ENCODE measurements around the gene SMIM31. TPM values are rescaled to one million over a fixed set of nuclear protein-coding genes. Genes with fewer than 3 reads are reported as not detected.

Gene SMIM31
- total RNA-seq, 2 experiments from 2014 or later = not detected

DNA sequence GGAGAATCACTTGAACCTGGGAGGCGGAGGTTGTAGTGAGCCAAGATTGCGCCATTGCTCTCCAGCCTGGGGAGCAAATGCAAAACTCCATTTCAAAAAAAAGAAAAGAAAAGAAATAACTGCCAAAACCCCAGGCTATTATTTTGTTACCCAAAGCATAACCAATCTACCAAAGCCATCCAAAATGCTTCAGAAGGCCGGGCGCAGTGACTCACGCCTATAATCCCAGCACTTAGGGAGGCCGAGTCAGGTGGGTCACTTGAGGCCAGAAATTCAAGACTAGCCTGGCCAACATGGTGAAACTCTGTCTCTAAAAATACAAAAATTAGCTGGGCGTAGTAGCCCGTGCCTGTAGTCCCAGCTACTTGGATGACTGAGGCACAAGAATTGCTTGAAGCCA is 49.8 kb downstream of the SMIM31 start:
- no peak overlapping the region for H3K27ac Mint-ChIP-seq
- DNase-seq (no peak), ATAC-seq (ENCODE audit: low read depth) (no peak)
- peaks cover 5% of the 10 kb centered on the region for H3K27me3 Mint-ChIP-seq
- H3K36me3 Mint-ChIP-seq = no peaks in the 10 kb centered on the region
- no peak overlapping the region for H3K4me3 Mint-ChIP-seq
- H3K4me1 Mint-ChIP-seq = no peaks in the 10 kb centered on the region
- POLR2A ChIA-PET = no interaction called here
- H3K9me3 Mint-ChIP-seq = no peaks in the 10 kb centered on the region

DNA sequence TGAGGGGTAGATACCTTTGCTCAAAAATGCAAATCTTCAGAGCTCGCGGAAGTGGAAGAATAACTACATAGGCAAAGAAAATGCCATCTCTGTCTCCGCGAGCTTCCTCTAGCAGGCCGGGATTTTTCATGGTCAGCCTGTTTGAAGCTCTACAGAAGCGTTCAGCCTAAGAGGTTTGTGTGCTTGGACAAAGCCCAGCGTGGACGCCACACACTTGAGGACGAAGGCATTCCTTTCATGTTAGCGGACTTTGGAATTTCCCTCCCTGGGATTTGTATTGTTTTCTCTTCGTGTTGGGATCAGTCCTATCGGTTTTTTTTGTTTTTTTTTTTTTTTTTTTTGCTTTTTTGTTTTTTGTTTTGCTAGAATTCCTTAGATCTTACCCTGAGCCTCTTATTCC is 53.7 kb downstream of the SMIM31 start:
- H3K4me3 Mint-ChIP-seq = no peak overlapping the region
- no peaks in the 10 kb centered on the region for H3K9me3 Mint-ChIP-seq
- ATAC-seq (ENCODE audit: low read depth) (no peak), DNase-seq (no peak)
- H3K36me3 Mint-ChIP-seq = no peaks in the 10 kb centered on the region
- H3K27me3 Mint-ChIP-seq = peaks cover 8% of the 10 kb centered on the region
- POLR2A ChIA-PET = no interaction called here
- H3K27ac Mint-ChIP-seq = no peak overlapping the region
- H3K4me1 Mint-ChIP-seq = no peaks in the 10 kb centered on the region

DNA sequence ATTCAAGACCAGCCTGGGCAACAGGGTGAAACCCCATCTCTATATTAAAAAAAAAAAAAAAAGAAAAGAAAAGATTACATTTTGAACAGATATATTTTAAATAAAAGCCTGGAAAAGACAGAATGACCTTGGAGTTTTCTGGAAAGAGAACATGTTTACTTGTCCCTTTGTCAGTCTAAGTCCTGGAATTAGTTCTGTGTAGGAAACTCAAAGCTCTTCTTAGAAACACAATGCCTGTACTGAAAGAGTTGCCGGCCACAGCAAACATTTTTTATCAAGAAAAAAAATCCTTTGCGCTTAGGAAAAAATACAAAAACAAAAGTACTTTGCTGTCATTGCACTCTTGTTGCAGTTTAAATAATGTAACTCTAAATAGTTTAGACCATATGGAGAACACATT is 59.6 kb downstream of the SMIM31 start:
- DNase-seq (no peak), ATAC-seq (ENCODE audit: low read depth) (no peak)
- Mint-ChIP-seq H3K27me3 (peaks cover 7% of the 10 kb centered on the region), H3K27ac (no peak overlapping the region), H3K4me3 (no peak overlapping the region), H3K9me3 (no peaks in the 10 kb centered on the region), H3K4me1 (no peaks in the 10 kb centered on the region), H3K36me3 (no peaks in the 10 kb centered on the region)
- POLR2A ChIA-PET = no interaction called here

DNA sequence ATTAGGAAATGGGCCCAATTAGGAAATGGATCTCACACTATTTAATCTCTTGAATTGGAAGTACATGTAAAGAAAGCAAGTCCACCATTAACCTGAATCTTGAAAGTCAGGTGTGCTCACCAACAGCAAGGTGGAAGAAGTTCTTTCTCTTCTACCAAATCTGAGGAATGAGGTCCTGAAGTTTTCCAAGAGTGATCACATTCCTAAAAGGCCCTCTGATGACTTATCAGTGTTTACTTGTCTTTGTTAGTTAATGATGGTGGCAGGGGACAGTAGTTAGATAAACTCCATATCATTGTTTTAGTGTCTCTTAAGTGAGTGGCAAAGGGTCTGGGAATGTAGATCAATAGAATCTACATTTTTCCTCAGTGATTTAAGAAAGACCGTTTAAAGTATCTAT is 61.8 kb downstream of the SMIM31 start:
- no peaks in the 10 kb centered on the region for H3K36me3 Mint-ChIP-seq
- no peak for ATAC-seq (ENCODE audit: low read depth)
- H3K9me3 Mint-ChIP-seq = no peaks in the 10 kb centered on the region
- peaks cover 6% of the 10 kb centered on the region for H3K27me3 Mint-ChIP-seq
- POLR2A ChIA-PET = no interaction called here
- H3K4me3 Mint-ChIP-seq = no peak overlapping the region
- no peak overlapping the region for H3K27ac Mint-ChIP-seq
- DNase-seq = no peak
- no peaks in the 10 kb centered on the region for H3K4me1 Mint-ChIP-seq

DNA sequence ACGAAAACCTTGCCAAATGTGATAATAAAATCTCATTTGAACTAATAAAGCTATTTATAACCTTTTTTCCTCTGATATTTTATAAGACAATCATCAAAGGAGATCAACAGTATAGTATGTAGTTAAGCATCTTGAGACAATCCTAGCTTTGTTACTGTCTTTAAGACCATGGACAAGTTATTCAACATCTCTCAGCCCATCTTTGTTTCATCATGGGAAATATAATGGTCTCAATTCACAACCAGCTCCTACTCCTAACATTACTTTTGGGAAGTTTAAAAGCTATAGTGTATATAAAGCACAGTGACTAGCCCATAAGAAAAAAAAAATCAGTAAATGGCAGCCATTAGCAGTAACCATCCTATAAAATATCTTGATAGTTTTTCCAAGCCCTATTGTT is 65.4 kb downstream of the SMIM31 start:
- no peaks in the 10 kb centered on the region for H3K4me1 Mint-ChIP-seq
- POLR2A ChIA-PET = no interaction called here
- no peak for DNase-seq
- no peak for ATAC-seq (ENCODE audit: low read depth)
- H3K36me3 Mint-ChIP-seq = no peaks in the 10 kb centered on the region
- H3K9me3 Mint-ChIP-seq = no peaks in the 10 kb centered on the region
- H3K27me3 Mint-ChIP-seq = peaks cover 3% of the 10 kb centered on the region
- no peak overlapping the region for H3K4me3 Mint-ChIP-seq
- H3K27ac Mint-ChIP-seq = no peak overlapping the region

DNA sequence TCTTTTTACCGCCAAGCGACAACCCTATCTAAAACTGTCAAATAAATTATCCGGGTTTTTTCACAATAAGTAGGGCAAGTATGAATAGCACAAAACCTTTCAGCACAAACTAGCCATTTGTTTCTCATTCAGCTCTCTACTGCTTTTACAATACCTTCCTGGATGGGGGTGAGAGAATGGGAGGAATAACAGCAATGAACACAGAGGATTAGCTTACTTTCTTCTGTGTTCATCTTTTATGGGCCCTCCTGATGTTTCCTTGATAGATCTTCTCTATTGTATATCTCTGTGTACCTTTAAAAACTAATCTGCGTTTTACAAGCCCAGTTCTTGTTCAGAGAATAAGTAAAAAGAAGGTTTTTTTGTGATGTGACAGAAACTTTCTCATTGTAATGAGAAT is 67.8 kb downstream of the SMIM31 start:
- DNase-seq (no peak), ATAC-seq (ENCODE audit: low read depth) (no peak)
- Mint-ChIP-seq H3K4me1 (no peaks in the 10 kb centered on the region), H3K27me3 (peaks cover 6% of the 10 kb centered on the region), H3K36me3 (no peaks in the 10 kb centered on the region), H3K27ac (no peak overlapping the region), H3K9me3 (no peaks in the 10 kb centered on the region), H3K4me3 (no peak overlapping the region)
- POLR2A ChIA-PET = no interaction called here

DNA sequence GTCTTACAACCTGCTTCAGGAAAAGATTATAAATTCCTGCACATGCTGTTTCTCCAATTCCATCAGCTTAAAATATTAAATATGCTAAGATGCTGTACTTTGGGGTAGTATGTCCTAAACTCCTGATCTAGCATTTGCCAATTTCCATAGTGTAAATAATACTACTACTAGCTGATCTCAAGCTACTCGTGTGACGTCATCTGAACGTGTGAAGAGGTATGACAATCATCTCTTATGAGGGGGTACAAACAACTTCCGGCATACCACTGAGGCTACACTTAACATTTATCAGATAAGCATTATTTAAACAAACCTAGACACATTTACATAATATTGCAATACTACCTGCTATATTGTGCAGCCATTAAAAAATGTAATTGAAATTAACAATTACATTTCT is 70.7 kb downstream of the SMIM31 start:
- H3K4me1 Mint-ChIP-seq = no peaks in the 10 kb centered on the region
- H3K36me3 Mint-ChIP-seq = no peaks in the 10 kb centered on the region
- DNase-seq (no peak), ATAC-seq (ENCODE audit: low read depth) (no peak)
- no peaks in the 10 kb centered on the region for H3K9me3 Mint-ChIP-seq
- H3K27ac Mint-ChIP-seq = no peak overlapping the region
- H3K4me3 Mint-ChIP-seq = no peak overlapping the region
- H3K27me3 Mint-ChIP-seq = peaks cover 6% of the 10 kb centered on the region
- POLR2A ChIA-PET = no interaction called here

DNA sequence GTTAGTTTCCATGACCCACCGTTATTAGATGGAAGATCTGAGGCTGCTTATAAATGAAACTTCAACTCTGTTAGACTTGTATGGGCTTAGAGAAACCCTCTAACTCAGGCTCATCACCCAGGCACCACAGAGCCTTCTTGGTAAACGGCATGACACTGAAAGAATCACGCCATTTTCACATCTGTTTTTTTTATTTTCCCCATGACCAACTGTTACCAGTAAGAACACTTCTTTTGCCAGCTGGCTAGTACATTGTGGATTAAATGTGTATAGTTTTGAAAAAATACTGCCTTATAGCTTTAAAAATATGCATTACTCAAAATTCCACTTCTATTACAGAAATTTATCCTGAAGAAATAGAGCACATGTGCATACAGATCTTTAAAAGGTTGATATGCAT is 75.0 kb downstream of the SMIM31 start:
- POLR2A ChIA-PET = no interaction called here
- Mint-ChIP-seq H3K27me3 (peaks cover 6% of the 10 kb centered on the region), H3K4me3 (no peak overlapping the region)

DNA sequence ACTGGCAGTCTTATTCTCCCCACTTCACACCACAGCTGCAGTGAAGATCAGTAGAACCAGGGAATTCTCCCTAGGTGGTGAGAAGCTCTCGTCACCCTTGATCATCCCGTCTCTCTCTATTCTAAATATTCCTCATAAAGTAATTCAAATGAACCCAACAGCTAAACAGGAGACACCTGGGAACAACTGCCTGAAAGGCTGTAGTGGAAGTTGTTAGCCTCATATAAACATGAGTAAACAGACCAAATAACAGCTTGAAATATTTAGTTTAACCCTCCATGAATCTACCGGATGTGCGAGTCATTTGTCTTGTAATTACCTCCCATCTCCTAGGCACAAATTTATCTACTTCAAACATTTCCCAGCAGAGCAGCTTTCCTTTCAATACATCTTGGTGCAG is 92.6 kb downstream of the SMIM31 start:
- DNase-seq (no peak), ATAC-seq (ENCODE audit: low read depth) (no peak)
- Mint-ChIP-seq H3K27me3 (peaks cover 6% of the 10 kb centered on the region), H3K9me3 (no peaks in the 10 kb centered on the region), H3K36me3 (no peaks in the 10 kb centered on the region), H3K4me3 (no peak overlapping the region), H3K4me1 (no peaks in the 10 kb centered on the region), H3K27ac (no peak overlapping the region)
- POLR2A ChIA-PET = no interaction called here

More for the DNA sequence above, 75.0 kb downstream of the SMIM31 start:
- no peak overlapping the region for H3K27ac Mint-ChIP-seq
- no peaks in the 10 kb centered on the region for H3K9me3 Mint-ChIP-seq
- DNase-seq (no peak), ATAC-seq (ENCODE audit: low read depth) (no peak)
- no peaks in the 10 kb centered on the region for H3K4me1 Mint-ChIP-seq
- no peaks in the 10 kb centered on the region for H3K36me3 Mint-ChIP-seq

DNA sequence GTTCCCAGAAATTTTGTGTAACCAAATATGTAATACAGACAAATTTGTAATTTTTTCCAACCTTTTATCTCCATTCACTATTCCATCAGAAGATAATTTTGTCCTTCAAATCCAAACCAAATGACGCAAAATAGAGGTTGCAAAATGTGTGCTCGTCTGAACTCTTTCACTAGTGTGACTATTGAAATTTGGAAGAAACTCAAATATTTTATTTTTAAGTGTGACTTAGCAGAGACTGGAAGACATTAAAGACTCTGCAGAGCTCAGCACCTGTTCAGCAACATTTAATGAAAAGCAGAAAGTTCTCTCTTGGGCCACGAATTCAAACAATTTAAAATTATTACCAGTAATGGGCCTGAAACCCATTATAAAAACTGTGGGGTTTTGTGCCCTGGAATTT is 93.1 kb downstream of the SMIM31 start:
- no peak overlapping the region for H3K27ac Mint-ChIP-seq
- H3K4me1 Mint-ChIP-seq = no peaks in the 10 kb centered on the region
- H3K27me3 Mint-ChIP-seq = peaks cover 6% of the 10 kb centered on the region
- no peak for ATAC-seq (ENCODE audit: low read depth)
- H3K36me3 Mint-ChIP-seq = no peaks in the 10 kb centered on the region
- no peak for DNase-seq
- no peaks in the 10 kb centered on the region for H3K9me3 Mint-ChIP-seq
- POLR2A ChIA-PET = no interaction called here
- no peak overlapping the region for H3K4me3 Mint-ChIP-seq

DNA sequence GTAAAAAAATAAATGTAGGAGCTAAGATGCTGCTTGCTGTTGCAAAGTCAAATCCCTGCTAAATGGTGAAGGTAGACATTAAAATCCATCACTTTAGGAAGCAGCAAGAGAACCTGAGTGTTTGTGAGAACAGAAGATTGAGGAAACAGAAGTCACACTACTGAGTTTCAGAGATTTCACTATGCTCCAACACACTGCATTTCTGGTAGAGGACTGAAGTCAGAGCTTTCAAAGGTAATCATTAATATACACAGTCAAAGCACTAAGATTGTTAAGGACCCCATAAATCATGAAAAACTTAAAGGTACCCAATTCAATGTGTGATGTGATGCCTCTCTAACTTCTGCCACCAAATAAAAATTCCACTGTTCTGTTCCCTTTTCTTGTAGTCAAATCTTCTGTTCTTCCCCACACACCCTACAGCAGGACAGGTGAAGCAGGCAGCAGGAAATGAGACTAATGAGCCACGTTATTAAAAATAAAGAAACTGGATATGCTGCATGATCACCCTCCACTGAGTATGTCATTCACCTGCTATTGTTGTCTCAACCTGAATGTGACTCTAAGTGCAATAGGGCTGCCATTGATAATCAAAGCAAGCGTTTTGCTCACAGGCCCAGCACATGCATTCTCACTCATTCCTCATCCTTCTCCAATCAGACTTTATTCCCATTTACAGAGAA is 94.2 kb downstream of the SMIM31 start:
- Mint-ChIP-seq H3K36me3 (no peaks in the 10 kb centered on the region), H3K4me1 (no peaks in the 10 kb centered on the region)
- no peak for ATAC-seq (ENCODE audit: low read depth)

More for the DNA sequence above, 94.2 kb downstream of the SMIM31 start:
- POLR2A ChIA-PET = no interaction called here
- DNase-seq = no peak
- Mint-ChIP-seq H3K9me3 (no peaks in the 10 kb centered on the region), H3K27ac (no peak overlapping the region), H3K27me3 (peaks cover 6% of the 10 kb centered on the region), H3K4me3 (no peak overlapping the region)

Other genes with a start within 250 kb of the SMIM31 start
- gene APELA, start 123.0 kb downstream of the SMIM31 start, total RNA-seq = not detected
- 1 to 10 TPM; 2.9 to 3.1 TPM for gene TRIM61, start 223.5 kb downstream of the SMIM31 start, total RNA-seq

All from activated naive CD8-positive, alpha-beta T cell treated with anti-CD3 and anti-CD28 coated beads, Interleukin-2, amount 10 ng/mL, durations not matched to agents 7 days and 5 days (primary cell).